GM23338 (cell line): ENCODE results near the gene NFRKB. TPM values are rescaled to one million over a fixed set of nuclear protein-coding genes. Genes with fewer than 3 reads are reported as not detected.

ENCODE experiments used
- ATAC-seq: fragments of 200-7000 bp; cut with Tn5 transposase; 3 replicates; pipeline ENCODE4 v1.9.1; 2020
- DNase-seq: peaks from one replicate; pipeline ENCODE4 v3.0.0-alpha.2; 2015; ENCODE audit warnings: low spot score
- H2AFZ ChIP-seq: fragments of 200-600 bp; sonication (generic); 2 replicates; pipeline ENCODE4 v1.8.0; 2016; ENCODE audit warnings: antibody characterized with exemption, mild to moderate bottlenecking, moderate library complexity
- H3F3A ChIP-seq: fragments of 200-600 bp; sonication (generic); replicated peaks from 2 replicates; pipeline ENCODE4 v1.8.0; 2017; ENCODE audit warnings: antibody characterized with exemption, mixed run types, low read depth
- H3K27ac ChIP-seq: fragments of 200-600 bp; sonication (generic); 2 replicates; pipeline ENCODE4 v1.6.1; 2016; ENCODE audit warnings: low read depth
- H3K27me3 ChIP-seq: fragments of 200-600 bp; sonication (generic); 2 replicates; pipeline ENCODE4 v1.8.0; 2016; ENCODE audit warnings: mild to moderate bottlenecking, mixed run types, moderate library complexity; ENCODE audit not compliant: insufficient read depth
- H3K36me3 ChIP-seq: fragments of 200-600 bp; sonication (generic); 2 replicates; pipeline ENCODE4 v1.8.0; 2016; ENCODE audit warnings: mild to moderate bottlenecking; ENCODE audit not compliant: insufficient read depth
- H3K4me1 ChIP-seq: fragments of 200-600 bp; sonication (generic); 2 replicates; pipeline ENCODE4 v1.8.0; 2016; ENCODE audit warnings: mild to moderate bottlenecking, moderate library complexity; ENCODE audit not compliant: insufficient read depth
- H3K4me2 ChIP-seq: fragments of 200-600 bp; sonication (generic); 2 replicates; pipeline ENCODE4 v1.7.1; 2017; ENCODE audit warnings: mixed run types
- H3K4me3 ChIP-seq: fragments of 200-600 bp; sonication (generic); 2 replicates; pipeline ENCODE4 v1.6.1; 2016; ENCODE audit warnings: mixed run types
- H3K79me2 ChIP-seq: fragments of 200-600 bp; sonication (generic); replicated peaks from 2 replicates; pipeline ENCODE4 v1.8.0; 2017; ENCODE audit warnings: mild to moderate bottlenecking; ENCODE audit not compliant: insufficient read depth
- H3K9me2 ChIP-seq: fragments of 200-600 bp; sonication (generic); 2 replicates; pipeline ENCODE4 v1.8.0; 2017; ENCODE audit not compliant: insufficient read depth
- H4K20me1 ChIP-seq: fragments of 200-600 bp; sonication (generic); replicated peaks from 2 replicates; pipeline ENCODE4 v1.8.0; 2017; ENCODE audit warnings: mild to moderate bottlenecking; ENCODE audit not compliant: insufficient read depth
- H3K27ac Mint-ChIP-seq: 2 replicates; pipeline ENCODE4 v1.8.0; 2020; ENCODE audit warnings: inconsistent platforms, mild to moderate bottlenecking, moderate library complexity, mixed read lengths
- H3K27me3 Mint-ChIP-seq: 3 replicates; pipeline ENCODE4 v1.8.0; 2022; ENCODE audit warnings: low read depth, mild to moderate bottlenecking, moderate library complexity, mixed read lengths, inconsistent platforms; ENCODE audit not compliant: insufficient read depth, poor library complexity
- H3K36me3 Mint-ChIP-seq: 3 replicates; pipeline ENCODE4 v1.8.0; 2021; ENCODE audit warnings: low read depth, mild to moderate bottlenecking, inconsistent platforms, moderate library complexity, mixed read lengths
- H3K4me1 Mint-ChIP-seq: 3 replicates; pipeline ENCODE4 v1.8.0; 2020; ENCODE audit warnings: mild to moderate bottlenecking, inconsistent platforms, mixed read lengths
- H3K4me3 Mint-ChIP-seq: 3 replicates; pipeline ENCODE4 v1.8.0; 2021; ENCODE audit warnings: moderate library complexity, mild to moderate bottlenecking, inconsistent platforms, mixed read lengths
- H3K9me3 Mint-ChIP-seq: 3 replicates; pipeline ENCODE4 v1.8.0; 2020; ENCODE audit warnings: moderate library complexity, mild to moderate bottlenecking, inconsistent platforms, mixed read lengths
- CREB1 ChIP-seq: fragments of 250-450 bp; sonication (Bioruptor Pico); IDR thresholded peaks from 2 replicates; pipeline ENCODE4 v1.5.0; 2020; ENCODE audit warnings: low read depth, mild to moderate bottlenecking, moderate library complexity
- CTCF ChIP-seq, 2 experiments: fragments of 200-600 bp in 1 of 2; sonication (generic) in 1 of 2; conservative IDR thresholded peaks; 2 replicates each; pipeline versions ENCODE4 v1.5.1 to v1.6.1; 2016 to 2017; ENCODE audit warnings: antibody characterized with exemption in 2 of 2, low read depth in 2 of 2, mild to moderate bottlenecking in 2 of 2, moderate library complexity in 1 of 2
- ETS1 ChIP-seq: IDR thresholded peaks from 2 replicates; pipeline ENCODE4 v1.6.1; 2016; ENCODE audit warnings: antibody characterized with exemption
- EZH2phosphoT487 ChIP-seq: fragments of 200-600 bp; sonication (generic); IDR thresholded peaks from one replicate; pipeline ENCODE4 v1.8.1; 2018; ENCODE audit warnings: antibody characterized with exemption; ENCODE audit not compliant: unreplicated experiment
- JUNB ChIP-seq: IDR thresholded peaks from one replicate; pipeline ENCODE4 v1.6.1; 2016; ENCODE audit warnings: antibody characterized with exemption; ENCODE audit not compliant: unreplicated experiment
- NANOG ChIP-seq: IDR thresholded peaks from 2 replicates; pipeline ENCODE4 v1.6.1; 2016; ENCODE audit warnings: antibody characterized with exemption, borderline replicate concordance
- POLR2AphosphoS5 ChIP-seq: IDR thresholded peaks from 2 replicates; pipeline ENCODE4 v1.6.1; 2016; ENCODE audit warnings: antibody characterized with exemption, low read depth
- STAT1 ChIP-seq: IDR thresholded peaks from one replicate; pipeline ENCODE4 v1.6.1; 2016; ENCODE audit warnings: antibody characterized with exemption; ENCODE audit not compliant: unreplicated experiment
- ZNF331 ChIP-seq: fragments of 250-450 bp; sonication (Bioruptor Pico); IDR thresholded peaks from 2 replicates; pipeline ENCODE4 v1.5.0; 2020; ENCODE audit warnings: low read depth, mild to moderate bottlenecking, moderate library complexity
- polyA plus RNA-seq: library from polyadenylated mRNA; unstranded; fragments of >200 nt; fragmentation: Nextera tagmentation; extraction: Ambion mirVana; gene quantifications from 2 replicates; pipeline ENCODE4 v1.2.1, GENCODE V29; 2016
- total RNA-seq: library from RNA; depleted of rRNA; stranded (reverse); fragments of >200 nt; shearing (Covaris generic); gene quantifications from 2 replicates; pipeline ENCODE4 v1.2.3, GENCODE V29; 2014
- TF ChIP-seq, protein P1 (sequence below): IDR thresholded peaks from one replicate; pipeline ENCODE4 v1.6.1; 2018; ENCODE audit warnings: antibody characterized with exemption; ENCODE audit not compliant: unreplicated experiment

The NFRKB gene
- total and polyA plus RNA-seq, 2 experiments from 2014 or later, result 22.4 to 44.9 TPM

DNA sequence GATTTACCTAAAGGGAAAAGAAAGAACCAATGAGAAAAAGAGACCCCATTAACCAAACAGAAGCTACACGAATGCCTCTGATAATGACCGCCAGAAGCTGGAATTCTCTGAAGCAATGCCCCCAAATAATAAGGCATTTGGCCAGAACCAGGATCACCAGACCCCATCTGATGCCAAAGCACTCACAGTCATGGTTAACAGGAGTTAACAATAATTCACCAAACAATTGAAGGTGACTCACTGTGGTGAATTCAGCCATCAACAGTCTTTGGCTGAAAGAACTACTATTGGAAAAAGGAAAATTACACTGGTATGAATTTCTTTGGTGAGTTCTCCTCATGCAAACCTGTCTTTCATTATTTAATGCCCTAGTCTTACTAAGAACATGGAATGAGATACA, 21.9 kb upstream of the NFRKB start:
- H3K4me2 ChIP-seq, result no peak overlapping the region
- H2AFZ ChIP-seq, result no peak overlapping the region
- no peaks in the 10 kb centered on the region for H3K79me2 ChIP-seq
- H3K9me2 ChIP-seq, result no peaks in the 10 kb centered on the region
- H3K27ac Mint-ChIP-seq, result no peak overlapping the region
- no peaks in the 10 kb centered on the region for H3K27me3 ChIP-seq
- H4K20me1 ChIP-seq, result no peaks in the 10 kb centered on the region
- H3K4me1 ChIP-seq, result no peaks in the 10 kb centered on the region
- H3F3A ChIP-seq, result no peaks in the 10 kb centered on the region
- H3K36me3 ChIP-seq, result peaks cover 11% of the 10 kb centered on the region
- no peak overlapping the region for H3K4me3 ChIP-seq
- H3K9me3 Mint-ChIP-seq, result no peaks in the 10 kb centered on the region; the same call in 2 of the 3 replicates
- DNase-seq, result no peak
- H3K27ac ChIP-seq, result no peak overlapping the region
- TF ChIP-seq ETS1 (no peak), CREB1 (CRISPR knock-in tag) (no peak), JUNB (no peak), POLR2AphosphoS5 (no peak), ZNF331 (CRISPR knock-in tag) (no peak)
- TF ChIP-seq, protein P1, sequence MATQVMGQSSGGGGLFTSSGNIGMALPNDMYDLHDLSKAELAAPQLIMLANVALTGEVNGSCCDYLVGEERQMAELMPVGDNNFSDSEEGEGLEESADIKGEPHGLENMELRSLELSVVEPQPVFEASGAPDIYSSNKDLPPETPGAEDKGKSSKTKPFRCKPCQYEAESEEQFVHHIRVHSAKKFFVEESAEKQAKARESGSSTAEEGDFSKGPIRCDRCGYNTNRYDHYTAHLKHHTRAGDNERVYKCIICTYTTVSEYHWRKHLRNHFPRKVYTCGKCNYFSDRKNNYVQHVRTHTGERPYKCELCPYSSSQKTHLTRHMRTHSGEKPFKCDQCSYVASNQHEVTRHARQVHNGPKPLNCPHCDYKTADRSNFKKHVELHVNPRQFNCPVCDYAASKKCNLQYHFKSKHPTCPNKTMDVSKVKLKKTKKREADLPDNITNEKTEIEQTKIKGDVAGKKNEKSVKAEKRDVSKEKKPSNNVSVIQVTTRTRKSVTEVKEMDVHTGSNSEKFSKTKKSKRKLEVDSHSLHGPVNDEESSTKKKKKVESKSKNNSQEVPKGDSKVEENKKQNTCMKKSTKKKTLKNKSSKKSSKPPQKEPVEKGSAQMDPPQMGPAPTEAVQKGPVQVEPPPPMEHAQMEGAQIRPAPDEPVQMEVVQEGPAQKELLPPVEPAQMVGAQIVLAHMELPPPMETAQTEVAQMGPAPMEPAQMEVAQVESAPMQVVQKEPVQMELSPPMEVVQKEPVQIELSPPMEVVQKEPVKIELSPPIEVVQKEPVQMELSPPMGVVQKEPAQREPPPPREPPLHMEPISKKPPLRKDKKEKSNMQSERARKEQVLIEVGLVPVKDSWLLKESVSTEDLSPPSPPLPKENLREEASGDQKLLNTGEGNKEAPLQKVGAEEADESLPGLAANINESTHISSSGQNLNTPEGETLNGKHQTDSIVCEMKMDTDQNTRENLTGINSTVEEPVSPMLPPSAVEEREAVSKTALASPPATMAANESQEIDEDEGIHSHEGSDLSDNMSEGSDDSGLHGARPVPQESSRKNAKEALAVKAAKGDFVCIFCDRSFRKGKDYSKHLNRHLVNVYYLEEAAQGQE, result no peak
- peaks cover 47% of the 10 kb centered on the region for H3K36me3 Mint-ChIP-seq
- no peak overlapping the region for H3K4me3 Mint-ChIP-seq
- H3K4me1 Mint-ChIP-seq, result no peaks in the 10 kb centered on the region
- no peak for ATAC-seq
- no peaks in the 10 kb centered on the region for H3K27me3 Mint-ChIP-seq

- no peaks in the 10 kb centered on the region for H3K27me3 ChIP-seq
- H3K36me3 Mint-ChIP-seq, result peaks cover 48% of the 10 kb centered on the region
- peaks cover 4% of the 10 kb centered on the region for H4K20me1 ChIP-seq
- H3F3A ChIP-seq, result no peaks in the 10 kb centered on the region
- no peak overlapping the region for H3K4me3 ChIP-seq
- H2AFZ ChIP-seq, result no peak overlapping the region
- H3K4me1 Mint-ChIP-seq, result no peaks in the 10 kb centered on the region
- H3K4me2 ChIP-seq, result no peak overlapping the region
- no peaks in the 10 kb centered on the region for H3K79me2 ChIP-seq
- peak overlapping the region; percentile 49; the same call in 1 of the 2 replicates for H3K27ac Mint-ChIP-seq
- no peak overlapping the region for H3K4me3 Mint-ChIP-seq
- no peaks in the 10 kb centered on the region for H3K9me3 Mint-ChIP-seq
- no peak for DNase-seq
- no peaks in the 10 kb centered on the region for H3K9me2 ChIP-seq
- no peaks in the 10 kb centered on the region for H3K27me3 Mint-ChIP-seq
- no peak overlapping the region for H3K27ac ChIP-seq
- peaks cover 18% of the 10 kb centered on the region for H3K36me3 ChIP-seq
- H3K4me1 ChIP-seq, result no peaks in the 10 kb centered on the region
- no peak for ATAC-seq
- no peak for TF ChIP-seq ZNF331 (CRISPR knock-in tag)
- TF ChIP-seq, protein P1, result no peak
- TF ChIP-seq CREB1 (CRISPR knock-in tag), result no peak
- TF ChIP-seq JUNB, result no peak
- TF ChIP-seq ETS1, result no peak
- TF ChIP-seq POLR2AphosphoS5, result no peak
- no peak for TF ChIP-seq CTCF (conservative IDR thresholded peaks at IDR 0.05; ENCODE audit: low read depth in 2 of 2)
- TF ChIP-seq NANOG, result no peak
- TF ChIP-seq STAT1, result no peak
- TF ChIP-seq EZH2phosphoT487, result no peak
Measured at GRCh38 chr11:129911298-129911697, 15.9 kb upstream of the NFRKB start.
